Iris pigment epithelial cell (primary cell): ENCODE results near the gene PAEP.

ENCODE experiments used
- DNase-seq: peaks from one replicate; pipeline ENCODE4 v3.0.0-alpha.2; 2011; ENCODE audit warnings: low read depth

PAEP gene

DNA sequence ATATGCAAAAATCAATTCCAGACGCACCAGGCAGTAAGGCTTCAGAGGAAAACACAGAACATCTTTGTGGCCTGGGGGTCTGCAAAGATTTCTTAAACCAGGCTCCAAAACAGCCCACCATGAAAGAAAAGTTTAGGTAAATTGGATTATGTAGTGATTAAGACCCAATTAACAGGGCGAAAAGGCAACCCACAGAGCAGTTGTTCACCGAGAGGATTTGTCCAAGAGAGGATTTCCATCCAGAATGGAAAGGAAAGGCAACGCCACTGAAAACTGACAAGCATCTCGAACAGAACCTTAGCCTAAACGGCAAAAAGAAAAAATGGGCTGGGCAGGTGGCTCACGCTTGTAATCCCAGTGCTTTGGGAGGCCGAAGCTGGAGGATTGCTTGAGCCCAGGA lies 40.4 kb downstream of the PAEP start:
- DNase-seq = no peak

- DNase-seq = peak; percentile 24
Observed at GRCh38 chr9:135602789-135603481, 41.4 kb downstream of the PAEP start.

- DNase-seq = no peak
Observed at GRCh38 chr9:135604437-135605237, 43.1 kb downstream of the PAEP start.

DNA sequence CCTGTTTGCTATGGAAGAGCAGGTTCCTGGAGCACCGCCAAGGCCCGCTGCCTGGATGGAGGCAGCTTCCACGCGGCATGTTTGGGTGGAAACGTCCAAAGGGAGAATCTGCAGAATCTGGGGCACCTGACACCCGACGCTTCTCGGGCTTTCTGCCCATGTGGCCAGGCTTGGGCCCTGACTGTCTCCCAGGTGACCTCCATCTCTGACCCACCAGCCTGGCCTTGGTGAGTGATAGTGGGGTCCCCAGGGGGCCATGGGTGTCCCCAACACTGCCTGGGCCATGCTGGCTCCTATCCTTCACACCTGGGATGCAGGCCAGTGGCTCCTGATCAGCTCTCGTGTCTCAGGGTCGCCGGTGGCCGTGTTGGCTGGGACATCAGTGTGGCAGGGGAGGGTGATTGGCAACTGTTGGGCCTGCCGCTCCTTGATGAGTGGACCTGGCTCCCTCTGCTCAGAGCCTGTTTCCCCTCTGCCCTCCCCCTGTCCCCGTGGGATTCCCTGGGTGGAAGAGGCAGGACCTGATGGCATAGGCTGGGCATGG lies 43.8 kb downstream of the PAEP start:
- no peak for DNase-seq

DNA sequence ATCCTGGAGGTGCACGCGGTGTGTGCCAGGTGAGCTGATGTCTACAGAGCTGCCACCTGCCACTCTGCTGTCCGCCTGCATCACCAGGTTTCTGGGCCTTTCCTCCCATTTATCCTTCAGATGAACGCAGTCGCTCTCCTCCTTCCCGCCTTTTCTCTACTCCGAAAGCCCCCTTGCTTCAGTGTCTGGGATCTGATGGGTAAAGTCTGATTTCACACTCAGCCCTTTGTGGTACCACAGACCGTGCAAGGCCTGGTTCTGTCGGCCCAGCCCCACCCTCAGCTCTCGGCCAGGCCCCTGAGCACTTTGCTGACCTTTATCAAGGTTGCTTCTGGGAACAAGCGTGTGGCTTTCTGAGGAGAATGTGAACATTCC lies 45.3 kb downstream of the PAEP start:
- no peak for DNase-seq

DNA sequence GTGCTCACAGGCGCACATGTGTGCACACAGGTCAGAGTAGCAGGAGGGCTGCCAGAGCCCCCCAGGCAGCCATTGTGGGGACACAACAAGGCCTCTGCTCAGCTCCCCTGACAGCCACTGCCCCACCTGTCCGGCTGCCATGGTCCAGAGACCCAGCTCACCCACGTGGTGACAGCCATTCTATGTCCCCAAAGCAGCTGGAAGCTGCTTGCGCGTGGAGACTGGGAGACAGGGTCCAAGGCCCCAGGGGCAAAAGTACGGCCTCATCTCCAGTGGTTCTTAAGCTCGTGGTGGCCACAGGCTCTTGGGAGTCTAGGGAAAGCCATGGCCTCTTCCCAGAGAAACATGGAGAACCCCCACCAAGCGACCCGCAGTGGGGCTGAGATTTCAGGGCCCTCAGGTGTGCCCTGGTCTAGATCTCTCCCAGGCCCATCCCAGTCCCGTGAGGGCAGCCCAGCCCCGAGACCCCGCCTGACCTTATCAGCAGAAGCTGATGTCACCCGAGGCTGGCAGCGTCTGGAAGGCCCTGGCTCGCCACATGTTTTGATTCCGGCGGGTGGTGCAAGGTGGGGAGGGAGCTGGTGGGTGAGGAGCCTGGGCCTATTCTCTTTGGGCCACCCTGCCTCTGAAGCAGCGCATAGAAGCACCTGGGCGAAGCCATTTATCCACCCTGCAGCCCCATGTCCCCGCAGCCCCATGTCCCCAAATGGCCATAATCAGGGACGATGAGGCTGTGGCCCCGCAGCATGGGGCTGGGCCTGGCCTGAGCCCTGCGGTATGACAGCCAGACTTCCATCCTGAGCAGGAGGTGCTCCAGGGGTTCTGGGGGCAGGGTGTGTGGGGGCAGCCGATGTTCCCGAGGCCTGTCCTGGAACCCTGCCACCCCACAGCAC lies 46.1 kb downstream of the PAEP start:
- no peak for DNase-seq

- DNase-seq = no peak
Observed at GRCh38 chr9:135608294-135608998, 46.9 kb downstream of the PAEP start.

- DNase-seq = no peak
Observed at GRCh38 chr9:135608999-135609317, 47.4 kb downstream of the PAEP start.

DNA sequence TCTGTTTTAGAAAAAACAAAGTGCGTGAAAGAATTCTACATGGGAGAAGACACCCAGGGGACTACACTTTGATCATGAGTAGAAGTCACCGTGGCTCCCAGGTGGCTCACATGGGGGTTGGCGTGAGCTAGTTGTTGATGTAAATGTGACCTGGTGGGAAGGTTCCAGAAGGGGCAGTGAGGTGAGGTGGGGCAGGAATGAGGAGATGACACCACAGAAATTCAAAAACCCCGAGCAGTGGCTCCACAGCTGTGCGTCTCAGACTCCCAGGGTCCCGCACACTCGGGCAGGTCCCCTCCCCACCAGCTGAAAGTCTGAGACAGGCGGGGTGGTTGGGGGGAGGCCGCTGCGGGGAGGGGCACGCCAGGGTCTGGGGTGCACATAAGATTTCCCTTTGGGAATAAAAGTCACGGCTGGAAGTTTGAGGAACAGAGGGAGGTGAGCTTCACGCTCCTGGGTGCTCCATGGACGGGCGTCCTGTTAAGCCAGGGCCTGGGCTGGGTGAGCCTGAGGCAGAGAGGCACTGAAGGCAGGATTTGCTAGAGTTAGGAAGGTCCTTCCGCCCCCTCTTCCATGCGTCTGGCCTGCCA lies 47.9 kb downstream of the PAEP start:
- no peak for DNase-seq

DNA sequence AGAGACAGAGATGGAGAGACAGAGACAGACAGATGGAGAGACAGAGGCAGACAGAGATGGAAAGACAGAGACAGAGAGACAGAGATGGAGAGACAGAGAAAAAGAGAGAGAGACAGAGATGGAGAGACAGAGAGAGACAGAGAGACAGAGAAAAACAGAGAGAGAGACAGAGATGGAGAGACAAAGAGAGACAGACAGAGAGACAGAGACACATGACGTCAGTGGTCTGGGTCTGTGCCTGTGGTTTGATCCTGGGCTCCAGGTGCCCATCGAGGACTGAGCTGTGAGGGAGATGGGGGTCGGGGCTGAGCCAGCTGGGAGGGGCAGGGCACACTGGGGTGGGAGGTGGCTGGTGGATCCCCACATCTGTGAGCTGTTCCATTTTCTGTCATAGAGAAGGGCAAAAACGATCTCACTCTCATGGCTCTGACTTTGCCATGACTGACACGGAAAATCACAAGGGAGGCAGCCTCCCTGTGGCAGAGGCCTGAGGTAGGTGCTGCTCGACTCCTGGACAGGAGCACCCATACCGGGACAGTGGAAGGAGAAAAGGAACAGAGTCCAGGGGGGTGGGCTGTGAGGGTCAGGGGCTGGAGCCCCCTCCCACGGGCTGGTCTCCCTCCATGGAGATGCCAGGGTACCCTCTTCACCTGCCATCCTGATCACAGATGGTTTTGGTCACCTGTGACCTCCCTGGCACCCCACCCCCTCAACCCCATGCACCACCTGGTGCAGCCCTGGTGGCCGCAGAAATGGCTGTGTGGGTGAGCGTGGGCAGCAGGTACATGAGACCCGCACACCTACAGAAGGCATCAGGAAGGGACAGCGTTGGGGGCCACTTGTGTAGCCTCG lies 49.0 kb downstream of the PAEP start:
- no peak for DNase-seq

- DNase-seq = no peak
Observed at GRCh38 chr9:135611142-135611874, 49.8 kb downstream of the PAEP start.

GRCh38 chr9:135611875-135612209 lies 50.3 kb downstream of the PAEP start:
- no peak for DNase-seq

- no peak for DNase-seq
Observed at GRCh38 chr9:135612437-135612836, 50.9 kb downstream of the PAEP start.

DNA sequence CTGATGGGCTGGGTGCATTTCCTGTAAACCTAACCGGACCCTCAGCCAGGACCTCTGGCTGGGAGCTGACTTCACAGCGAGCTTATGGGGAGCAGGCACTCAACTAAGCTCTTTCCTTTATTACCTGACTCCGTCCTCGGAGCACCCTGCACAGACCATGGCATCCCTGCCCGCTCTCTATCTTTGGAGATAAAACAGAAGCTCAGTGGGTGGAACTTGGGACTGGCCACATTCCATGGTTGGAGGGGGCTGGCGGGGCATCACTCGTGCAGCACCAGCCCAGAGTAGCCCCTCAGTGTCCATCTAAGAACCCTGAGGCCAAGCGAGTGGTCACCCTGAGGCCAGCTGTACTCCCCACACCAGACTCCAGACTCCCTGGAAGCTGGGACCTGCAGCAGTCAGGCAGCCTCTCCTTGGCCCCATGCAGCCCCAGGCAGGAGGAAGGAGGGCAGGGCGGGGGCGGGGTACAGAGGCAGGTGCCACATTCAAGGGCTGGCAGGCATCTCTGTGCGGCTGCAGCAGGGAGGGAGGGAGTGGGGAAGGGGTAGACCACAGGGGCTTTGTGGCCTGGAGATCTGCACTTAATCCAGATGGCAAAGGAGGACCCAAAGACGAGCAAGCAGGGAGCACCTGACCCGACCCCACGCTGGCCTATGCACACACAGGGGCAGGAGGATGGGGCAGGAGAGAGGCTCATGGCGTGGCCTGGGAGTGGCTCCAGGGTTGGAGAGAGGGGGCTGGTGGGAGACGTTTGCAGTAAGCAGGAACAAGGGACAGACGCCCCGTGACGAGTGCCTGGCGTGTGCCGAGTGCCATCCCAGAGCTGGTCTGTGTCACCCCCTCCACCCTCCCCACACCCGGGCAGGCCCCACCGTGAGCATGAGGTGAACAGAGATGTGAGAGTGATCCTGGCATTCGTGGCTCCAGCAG lies 51.7 kb downstream of the PAEP start:
- DNase-seq = no peak

DNA sequence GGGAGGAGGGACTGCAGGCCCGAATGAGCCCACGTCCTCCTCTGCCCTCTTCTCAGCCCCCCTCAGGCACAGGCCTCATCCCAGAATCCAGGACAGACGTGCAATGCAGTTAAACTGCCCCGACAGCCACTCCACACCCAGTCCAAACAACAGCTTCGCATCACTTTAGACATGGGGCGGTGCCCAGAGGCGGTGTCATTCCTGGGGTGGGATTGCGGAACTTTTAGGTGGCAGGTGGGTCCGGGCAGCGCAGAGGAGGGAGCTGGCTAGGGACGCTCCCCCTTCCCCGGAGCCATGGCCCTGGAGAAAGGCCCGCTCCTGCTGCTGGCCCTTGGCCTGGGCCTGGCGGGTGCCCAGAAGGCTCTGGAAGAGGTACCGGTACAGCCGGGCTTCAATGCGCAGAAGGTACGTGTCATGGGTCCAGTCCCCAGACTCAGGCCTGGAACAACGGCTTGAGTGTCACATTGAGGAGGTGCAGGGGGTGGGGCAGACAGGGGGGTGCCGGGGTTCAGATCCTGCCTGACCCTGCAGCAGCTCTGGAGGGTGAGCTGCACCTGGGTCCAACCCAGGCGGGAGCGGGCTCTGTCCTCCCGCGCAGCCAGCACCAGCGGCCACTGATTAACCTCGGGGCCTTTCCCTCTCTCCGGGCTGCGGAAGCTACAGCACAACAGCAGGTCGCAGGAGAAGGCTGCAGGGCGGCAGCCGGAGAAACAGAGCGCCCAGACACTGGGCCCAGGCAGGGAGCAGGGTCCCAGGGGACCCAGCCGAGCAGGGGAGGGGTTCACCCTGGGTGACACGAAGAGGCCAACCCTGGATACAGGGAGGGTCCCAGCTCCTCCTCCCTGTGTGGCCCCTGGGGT lies 52.6 kb downstream of the PAEP start:
- no peak for DNase-seq

- DNase-seq = no peak
Observed at GRCh38 chr9:135614821-135615665, 53.5 kb downstream of the PAEP start.
